AG09309 (cell line): ENCODE data around the gene OCIAD1.

Experiments used
- DNase-seq: peaks from one replicate; pipeline ENCODE4 v3.0.0-alpha.2; 2010; ENCODE audit warnings: low read depth
- H3K4me3 ChIP-seq: 2 replicates; pipeline ENCODE4 v1.5.1; 2011; ENCODE audit warnings: mild to moderate bottlenecking, low read depth, low read length, moderate library complexity; ENCODE audit not compliant: control insufficient read depth
- CTCF ChIP-seq: IDR thresholded peaks from 2 replicates; pipeline ENCODE4 v1.5.1; 2011; ENCODE audit warnings: mild to moderate bottlenecking, low read depth, low read length, inconsistent platforms; ENCODE audit not compliant: insufficient read depth, control insufficient read depth; ENCODE audit errors: missing control alignments

The OCIAD1 gene

GRCh38 chr4:48791313-48791712, 39.6 kb upstream of the OCIAD1 start:
- no peak overlapping the region for H3K4me3 ChIP-seq
- TF ChIP-seq CTCF, result no peak
- no peak for DNase-seq

GRCh38 chr4:48792348-48793006, 38.4 kb upstream of the OCIAD1 start:
- H3K4me3 ChIP-seq, result no peak overlapping the region
- no peak for TF ChIP-seq CTCF
- DNase-seq, result no peak

GRCh38 chr4:48795108-48795507, 35.8 kb upstream of the OCIAD1 start:
- no peak for DNase-seq
- H3K4me3 ChIP-seq, result no peak overlapping the region
- no peak for TF ChIP-seq CTCF

GRCh38 chr4:48796191-48796926, 34.5 kb upstream of the OCIAD1 start:
- no peak for DNase-seq
- H3K4me3 ChIP-seq, result no peak overlapping the region
- TF ChIP-seq CTCF, result no peak

- H3K4me3 ChIP-seq, result no peak overlapping the region
- TF ChIP-seq CTCF, result no peak
- DNase-seq, result no peak
Measured at GRCh38 chr4:48796927-48797679, 33.8 kb upstream of the OCIAD1 start.

GRCh38 chr4:48798117-48798516, 32.8 kb upstream of the OCIAD1 start:
- no peak for TF ChIP-seq CTCF
- no peak overlapping the region for H3K4me3 ChIP-seq
- DNase-seq, result no peak
